Right lobe of liver (tissue), 6 donors: Measurements from ENCODE around the gene NAB2. TPM values are rescaled to one million over a fixed set of nuclear protein-coding genes. Genes with fewer than 3 reads are reported as not detected.

Experiments used
- ATAC-seq, 4 donors: fragments of 200-7000 bp; cut with Tn5 transposase; one replicate each; pipeline ENCODE4 v1.9.1; 2020; ENCODE audit warnings: mild to moderate bottlenecking in 4 of 4, moderate library complexity in 4 of 4
- DNase-seq, 3 donors: peaks; one replicate each; pipeline ENCODE4 v3.0.0-alpha.2; 2020
- H3K27ac ChIP-seq, 3 donors: fragments of 200-600 bp; one replicate each; pipeline ENCODE4 v1.8.0; 2022
- H3K27me3 ChIP-seq, 2 donors: fragments of 200-600 bp; one replicate each; pipeline ENCODE4 v1.8.0; 2022
- H3K36me3 ChIP-seq, 4 donors: fragments of 200-600 bp; sonication (generic) in 1 of 4; one replicate each; pipeline versions ENCODE4 v1.5.1 to v1.8.0; 2017 to 2022; ENCODE audit warnings: control low read depth in 1 of 4
- H3K4me1 ChIP-seq, 4 donors: fragments of 200-600 bp; sonication (generic) in 1 of 4; one replicate each; pipeline versions ENCODE4 v1.5.1 to v1.8.0; 2017 to 2022; ENCODE audit warnings: control low read depth in 1 of 4
- H3K4me3 ChIP-seq, 3 donors: fragments of 200-600 bp; one replicate each; pipeline ENCODE4 v1.8.0; 2022
- H3K9me3 ChIP-seq, 4 donors: fragments of 200-600 bp; sonication (generic) in 1 of 4; one replicate each; pipeline versions ENCODE4 v1.5.1 to v1.8.0; 2017 to 2022; ENCODE audit warnings: control low read depth in 1 of 4
- CTCF ChIP-seq, 4 donors: fragments of 200-600 bp in 3 of 4; fragments of 450-650 bp in 1 of 4; IDR thresholded peaks; one replicate each; pipeline versions ENCODE4 v1.5.1 to v1.8.0; 2016 to 2022; ENCODE audit warnings: antibody characterized with exemption in 4 of 4, mild to moderate bottlenecking in 2 of 4
- POLR2A ChIP-seq: fragments of 450-650 bp; IDR thresholded peaks from one replicate; pipeline ENCODE4 v1.6.1; 2017; ENCODE audit warnings: antibody characterized with exemption, mild to moderate bottlenecking
- WGBS: methylation state at CpG from one replicate; pipeline ENCODE4 v1.1.6; 2018; ENCODE audit warnings: low coverage, low lambda C conversion rate; ENCODE audit not compliant: insufficient coverage; ENCODE audit errors: missing lambda C conversion rate; 5-methylcytosine and 5-hydroxymethylcytosine counted together
- intact Hi-C, 2 donors: fragments of 100-400 bp; cut with DNase I; formaldehyde crosslinking; loops; one replicate each; pipeline versions ENCODE4 v1.11.2 to v1.14.1; 2022
- total RNA-seq, 6 experiments: library from RNA; depleted of rRNA in 2 of 6; stranded (reverse); fragments of >200 nt in 2 of 6; fragmentation: NEBNext Ultra II Directional in 3 of 6; extraction: Animal tissue kit (Norgen Biotek cat#: 25700) in 3 of 6; gene quantifications; one replicate each; pipeline versions ENCODE4 v1.1.0 to v1.2.4, GENCODE V29; 2016 to 2023
- donor health status: DM: no; HTN: yes; CAD: no.
- donor health status: DM: no; HTN: no; CAD: no.
- donor health status: DM: no; HTN: no; CAD: no.
- donor health status: DM: no; HTN: yes; CAD: no.
- donor health status: DM: no; HTN: yes; CAD: no.

Gene NAB2
- total RNA-seq, 6 experiments from 2014 or later: 6.1 to 13.1 (median 8.9) TPM

DNA sequence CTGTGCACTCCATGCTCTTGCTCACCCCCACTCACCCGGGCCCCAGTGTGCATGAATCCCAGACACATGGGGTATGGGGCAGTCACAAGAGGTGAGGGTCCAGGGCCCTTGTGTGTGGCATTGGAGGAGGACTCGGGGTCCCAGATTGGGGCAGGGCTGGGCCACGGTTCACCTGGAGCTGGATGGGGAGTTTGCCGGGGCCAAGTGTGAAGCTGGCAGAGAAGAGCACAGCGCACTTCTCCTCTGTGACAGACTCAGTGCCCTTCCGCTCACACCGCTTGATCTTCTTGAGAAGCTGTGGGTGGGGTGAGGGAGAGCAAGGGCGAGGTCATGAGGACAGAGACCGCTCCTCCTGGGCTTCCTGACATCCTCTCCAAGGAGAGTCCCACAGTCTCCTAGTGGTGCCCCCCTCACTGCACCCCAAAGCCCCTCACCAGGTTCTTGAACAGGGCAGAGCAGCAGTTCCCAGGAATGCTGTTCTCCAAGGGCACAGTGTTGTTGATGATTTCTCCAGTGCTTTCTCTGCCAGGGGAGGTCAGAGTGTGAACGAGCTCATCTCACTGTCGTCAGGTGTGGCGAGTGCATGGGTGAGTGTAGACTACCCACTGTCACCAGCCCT is 15.5 kb downstream of the NAB2 start:
- no peak overlapping the region for H3K27ac ChIP-seq
- peaks cover 0 to 36% (median 18%) of the 10 kb centered on the region in 4 donors for H3K4me1 ChIP-seq
- H3K9me3 ChIP-seq: no peaks in the 10 kb centered on the region
- no peak for ATAC-seq
- no peak for DNase-seq
- TF ChIP-seq CTCF (IDR thresholded peaks at IDR 0.05) (no peak), POLR2A (no peak)
- no peak overlapping the region for H3K4me3 ChIP-seq
- peaks cover 0 to 51% (median 19%) of the 10 kb centered on the region in 4 donors for H3K36me3 ChIP-seq
- H3K27me3 ChIP-seq: no peaks in the 10 kb centered on the region
- WGBS: 92% methylated on average over 6 of the region's 12 CpGs
- intact Hi-C loops: no loop called here

- no peak for ATAC-seq
- Histone ChIP-seq H3K4me3 (no peak overlapping the region), H3K9me3 (no peaks in the 10 kb centered on the region), H3K4me1 (peaks cover 0 to 44% (median 18%) of the 10 kb centered on the region in 4 donors), H3K27ac (no peak overlapping the region), H3K36me3 (peaks cover 0 to 43% (median 15%) of the 10 kb centered on the region in 4 donors), H3K27me3 (no peaks in the 10 kb centered on the region)
- TF ChIP-seq POLR2A (no peak), CTCF (IDR thresholded peaks at IDR 0.05) (no peak)
- intact Hi-C loops: loop anchor here in 1 of 2 donors (5.0 kb wide), 1 partner anchor 33 kb away; no protein-coding TSS in a partner anchor
- WGBS: 94% methylated on average over 6 of the region's 14 CpGs
- DNase-seq: no peak
Observed at GRCh38 chr12:57105011-57105753, 16.3 kb downstream of the NAB2 start.

DNA sequence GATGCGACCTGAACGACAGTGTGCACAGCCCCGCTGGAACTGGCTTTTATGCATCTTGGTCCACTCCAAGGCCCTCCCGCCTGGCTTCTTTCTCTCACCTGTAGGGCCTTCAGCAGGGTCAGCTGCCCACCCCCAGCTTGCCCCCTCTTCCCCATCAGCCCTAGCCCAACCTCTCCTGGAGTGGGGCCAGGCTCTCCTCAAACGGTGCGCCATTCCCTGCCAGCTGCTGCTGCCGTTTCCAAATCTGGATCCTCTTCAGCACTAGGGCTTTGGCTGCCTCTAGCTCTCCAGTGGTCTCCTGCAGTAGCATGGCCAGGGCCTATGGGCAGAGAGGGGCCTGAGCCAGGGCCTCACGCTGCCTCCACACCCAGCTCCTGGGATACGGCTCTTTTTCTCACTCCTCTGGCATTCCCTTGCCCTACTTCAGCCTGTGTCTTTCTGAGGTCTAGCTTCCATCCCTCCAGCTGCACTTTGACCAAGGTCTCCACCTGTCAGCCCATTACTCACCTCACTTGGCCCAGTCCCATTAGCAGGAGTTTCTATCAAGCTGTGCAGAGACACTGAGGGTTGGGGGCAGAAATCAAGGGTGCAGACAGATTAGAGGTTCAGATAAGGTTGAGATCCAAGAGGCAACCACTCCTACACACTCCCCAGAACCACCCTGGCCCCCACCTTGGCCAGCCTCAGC is 17.3 kb downstream of the NAB2 start:
- intact Hi-C loops: loop anchor here in 1 of 2 donors (5.0 kb wide), 1 partner anchor 34 kb away; no protein-coding TSS in a partner anchor
- peaks cover 0 to 44% (median 16%) of the 10 kb centered on the region in 4 donors for H3K4me1 ChIP-seq
- 28% methylated on average over 3 of the region's 9 CpGs for WGBS

More for the DNA sequence above, 17.3 kb downstream of the NAB2 start:
- no peak for DNase-seq
- ATAC-seq: no peak
- TF ChIP-seq POLR2A: no peak
- no peak for TF ChIP-seq CTCF (IDR thresholded peaks at IDR 0.05)
- Histone ChIP-seq H3K9me3 (no peaks in the 10 kb centered on the region), H3K27me3 (no peaks in the 10 kb centered on the region), H3K36me3 (peaks cover 0 to 36% (median 15%) of the 10 kb centered on the region in 4 donors), H3K27ac (no peak overlapping the region), H3K4me3 (no peak overlapping the region)
